Esophagus squamous epithelium (tissue), 5 donors: Measurements from ENCODE around the gene B3GALNT2. TPM values are rescaled to one million over a fixed set of nuclear protein-coding genes. Genes with fewer than 3 reads are reported as not detected.

Experiments
- DNase-seq: peaks from one replicate; lab custom pipeline; 2025; lab: John Stamatoyannopoulos, UW
- H3K27ac ChIP-seq, 4 donors: fragments of 200-600 bp; sonication (generic); one replicate each; pipeline ENCODE4 v1.5.1; 2016 to 2019; ENCODE audit warnings: mild to moderate bottlenecking in 1 of 4
- H3K27me3 ChIP-seq, 4 donors: fragments of 200-600 bp; sonication (generic); 1 replicate in 3 of 4; 2 replicates in 1 of 4; pipeline versions ENCODE4 v1.5.1 to v1.6.0; 2017 to 2021; ENCODE audit warnings: antibody characterized with exemption in 1 of 4
- H3K36me3 ChIP-seq, 3 donors: fragments of 200-600 bp; sonication (generic); one replicate each; pipeline ENCODE4 v1.5.1; 2016 to 2019
- H3K4me1 ChIP-seq, 3 donors: fragments of 200-600 bp; sonication (generic); one replicate each; pipeline ENCODE4 v1.5.1; 2017 to 2019
- H3K4me3 ChIP-seq, 4 donors: fragments of 200-600 bp; sonication (generic); 1 replicate in 3 of 4; 2 replicates in 1 of 4; pipeline ENCODE4 v1.5.1; 2016 to 2019; ENCODE audit warnings: mild to moderate bottlenecking in 2 of 4, moderate library complexity in 1 of 4
- H3K9me3 ChIP-seq, 3 donors: fragments of 200-600 bp; sonication (generic); one replicate each; pipeline ENCODE4 v1.5.1; 2016 to 2019
- CTCF ChIP-seq, 6 experiments: fragments of 450-650 bp in 4 of 6; fragments of 200-600 bp in 2 of 6; sonication (generic) in 2 of 6; IDR thresholded peaks; one replicate each; pipeline ENCODE4 v1.5.1; 2016 to 2019; ENCODE audit warnings: antibody characterized with exemption in 6 of 6, mild to moderate bottlenecking in 4 of 6, moderate library complexity in 4 of 6
- POLR2A ChIP-seq, 4 donors: fragments of 450-650 bp; IDR thresholded peaks; one replicate each; pipeline ENCODE4 v1.6.1; 2017; ENCODE audit warnings: antibody characterized with exemption in 4 of 4, mild to moderate bottlenecking in 4 of 4, moderate library complexity in 3 of 4
- WGBS, 2 donors: methylation state at CpG; one replicate each; pipeline ENCODE4 v1.1.5; 2018; 5-methylcytosine and 5-hydroxymethylcytosine counted together
- intact Hi-C: fragments of 100-400 bp; cut with DNase I; formaldehyde crosslinking; loops from one replicate; pipeline ENCODE4 v1.15.0; 2022
- total RNA-seq, 4 donors: library from RNA; depleted of rRNA; stranded (reverse); fragments of >200 nt; gene quantifications; one replicate each; pipeline ENCODE4 v1.1.0, GENCODE V29; 2016
- donor health status: DM: yes; HTN: yes; CAD: no.

B3GALNT2 gene
- total RNA-seq, 4 donors from 2014 or later, result 23.1 to 44.6 (median 34.4) TPM

- H3K27ac ChIP-seq, result no peak overlapping the region
- H3K9me3 ChIP-seq, result no peaks in the 10 kb centered on the region
- intact Hi-C loops, result no loop called here
- H3K27me3 ChIP-seq, result no peaks in the 10 kb centered on the region
- H3K4me1 ChIP-seq, result no peaks in the 10 kb centered on the region
- peaks cover 0 to 28% (median 0%) of the 10 kb centered on the region in 3 donors for H3K36me3 ChIP-seq
- no peak for TF ChIP-seq POLR2A (IDR thresholded peaks at IDR 0.05)
- TF ChIP-seq CTCF (IDR thresholded peaks at IDR 0.05), result no peak
- DNase-seq, result no peak
- no peak overlapping the region for H3K4me3 ChIP-seq
- WGBS, 2 donors, result 49 to 68% methylated on average over 8 of the region's 12 CpGs
Observed at GRCh38 chr1:235423214-235423652, 81.0 kb downstream of the B3GALNT2 start.

GRCh38 chr1:235421751-235422150 is 82.5 kb downstream of the B3GALNT2 start:
- Histone ChIP-seq H3K27ac (no peak overlapping the region), H3K36me3 (peaks cover 0 to 15% (median 0%) of the 10 kb centered on the region in 3 donors), H3K9me3 (no peaks in the 10 kb centered on the region), H3K27me3 (no peaks in the 10 kb centered on the region), H3K4me3 (no peak overlapping the region), H3K4me1 (peaks cover 0 to 5% (median 0%) of the 10 kb centered on the region in 3 donors)
- intact Hi-C loops, result no loop called here
- TF ChIP-seq POLR2A (IDR thresholded peaks at IDR 0.05) (no peak), CTCF (IDR thresholded peaks at IDR 0.05) (no peak)
- DNase-seq, result no peak
- WGBS, 2 donors, result 14 to 42% methylated on average over 1 to 3 of the region's 3 CpGs

GRCh38 chr1:235417086-235417697 is 87.1 kb downstream of the B3GALNT2 start:
- 34% methylated on average over 8 of the region's 8 CpGs for WGBS, 2 donors
- H3K4me1 ChIP-seq, result peaks cover 0 to 15% (median 0%) of the 10 kb centered on the region in 3 donors
- no peaks in the 10 kb centered on the region for H3K9me3 ChIP-seq
- intact Hi-C loops, result loop anchor here (5.0 to 10.0 kb wide), 2 partner anchors 165 to 312 kb away; no protein-coding TSS in a partner anchor
- peaks cover 0 to 15% (median 0%) of the 10 kb centered on the region in 3 donors for H3K36me3 ChIP-seq
- TF ChIP-seq CTCF (IDR thresholded peaks at IDR 0.05) (peak; percentile 73 to 87 (median 80)), POLR2A (IDR thresholded peaks at IDR 0.05) (no peak)
- DNase-seq, result no peak
- no peak overlapping the region for H3K27ac ChIP-seq
- no peak overlapping the region for H3K4me3 ChIP-seq
- H3K27me3 ChIP-seq, result no peaks in the 10 kb centered on the region

GRCh38 chr1:235416662-235417049 is 87.6 kb downstream of the B3GALNT2 start:
- peaks cover 0 to 15% (median 0%) of the 10 kb centered on the region in 3 donors for H3K4me1 ChIP-seq
- H3K27ac ChIP-seq, result no peak overlapping the region
- H3K27me3 ChIP-seq, result no peaks in the 10 kb centered on the region
- DNase-seq, result no peak
- H3K9me3 ChIP-seq, result no peaks in the 10 kb centered on the region
- intact Hi-C loops, result loop anchor here (5.0 to 10.0 kb wide), 2 partner anchors 164 to 312 kb away; no protein-coding TSS in a partner anchor
- TF ChIP-seq CTCF (IDR thresholded peaks at IDR 0.05), result no peak
- TF ChIP-seq POLR2A (IDR thresholded peaks at IDR 0.05), result no peak
- no peak overlapping the region for H3K4me3 ChIP-seq
- 67 to 76% methylated on average over 1 of the region's 1 CpG for WGBS, 2 donors
- peaks cover 0 to 15% (median 0%) of the 10 kb centered on the region in 3 donors for H3K36me3 ChIP-seq
